OCI-LY7 (cell line): ENCODE results near the gene TMEM217.

ENCODE experiments used
- EZH2phosphoT487 ChIP-seq: fragments of 200-600 bp; sonication (generic); IDR thresholded peaks from 2 replicates; pipeline ENCODE4 v1.6.1; 2018; ENCODE audit warnings: low read depth, borderline replicate concordance, mild to moderate bottlenecking, mixed run types, antibody characterized with exemption, low read length, moderate library complexity, mixed read lengths
- TF ChIP-seq, protein P1 (sequence below): fragments of 200-600 bp; sonication (generic); conservative IDR thresholded peaks from 2 replicates; pipeline ENCODE4 v1.5.1; 2014; ENCODE audit warnings: mild to moderate bottlenecking, antibody characterized with exemption, low read length, moderate library complexity, mixed read lengths

DNA sequence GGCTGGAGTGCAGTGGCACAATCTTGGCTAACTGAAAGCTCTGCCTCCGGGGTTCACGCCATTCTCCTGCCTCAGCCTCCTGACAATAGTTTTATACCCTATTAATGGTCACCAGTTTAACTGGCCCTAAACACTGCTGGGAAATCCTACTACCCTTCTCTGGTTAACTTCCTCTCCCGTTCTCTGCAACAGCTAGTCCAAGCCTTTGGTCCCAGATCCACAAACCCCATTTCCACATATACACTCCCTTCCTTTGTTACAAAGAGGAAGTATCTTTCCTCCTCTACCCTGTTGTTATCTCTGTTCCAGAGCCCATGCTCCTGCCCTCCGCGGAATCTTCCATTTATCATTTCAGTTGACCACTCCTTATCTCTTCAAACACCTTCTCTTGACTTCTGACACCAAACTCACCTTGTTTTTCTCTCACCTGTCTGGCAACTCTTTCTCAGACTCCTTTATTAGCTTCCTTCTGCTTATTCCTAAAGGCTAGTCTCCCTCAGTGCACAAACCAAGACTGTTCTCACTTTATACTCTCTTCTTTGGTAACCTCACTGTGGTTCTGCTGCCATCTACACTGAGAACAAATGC lies 25.4 kb downstream of the TMEM217 start:
- TF ChIP-seq, protein P1, sequence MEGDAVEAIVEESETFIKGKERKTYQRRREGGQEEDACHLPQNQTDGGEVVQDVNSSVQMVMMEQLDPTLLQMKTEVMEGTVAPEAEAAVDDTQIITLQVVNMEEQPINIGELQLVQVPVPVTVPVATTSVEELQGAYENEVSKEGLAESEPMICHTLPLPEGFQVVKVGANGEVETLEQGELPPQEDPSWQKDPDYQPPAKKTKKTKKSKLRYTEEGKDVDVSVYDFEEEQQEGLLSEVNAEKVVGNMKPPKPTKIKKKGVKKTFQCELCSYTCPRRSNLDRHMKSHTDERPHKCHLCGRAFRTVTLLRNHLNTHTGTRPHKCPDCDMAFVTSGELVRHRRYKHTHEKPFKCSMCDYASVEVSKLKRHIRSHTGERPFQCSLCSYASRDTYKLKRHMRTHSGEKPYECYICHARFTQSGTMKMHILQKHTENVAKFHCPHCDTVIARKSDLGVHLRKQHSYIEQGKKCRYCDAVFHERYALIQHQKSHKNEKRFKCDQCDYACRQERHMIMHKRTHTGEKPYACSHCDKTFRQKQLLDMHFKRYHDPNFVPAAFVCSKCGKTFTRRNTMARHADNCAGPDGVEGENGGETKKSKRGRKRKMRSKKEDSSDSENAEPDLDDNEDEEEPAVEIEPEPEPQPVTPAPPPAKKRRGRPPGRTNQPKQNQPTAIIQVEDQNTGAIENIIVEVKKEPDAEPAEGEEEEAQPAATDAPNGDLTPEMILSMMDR, result no peak
- no peak for TF ChIP-seq EZH2phosphoT487
